Right forelimb (tissue), 1 donor: Measurements from ENCODE around the gene DAPK2.
"Not testable (repeated sequence)": the region's sequence is repeated elsewhere in the genome, so short reads cannot be mapped to it uniquely, and the experiment has no call there.

Source experiments
- DNase-seq: peaks from one replicate; pipeline ENCODE4 v3.0.0-alpha.2; 2018

The DAPK2 gene

DNA sequence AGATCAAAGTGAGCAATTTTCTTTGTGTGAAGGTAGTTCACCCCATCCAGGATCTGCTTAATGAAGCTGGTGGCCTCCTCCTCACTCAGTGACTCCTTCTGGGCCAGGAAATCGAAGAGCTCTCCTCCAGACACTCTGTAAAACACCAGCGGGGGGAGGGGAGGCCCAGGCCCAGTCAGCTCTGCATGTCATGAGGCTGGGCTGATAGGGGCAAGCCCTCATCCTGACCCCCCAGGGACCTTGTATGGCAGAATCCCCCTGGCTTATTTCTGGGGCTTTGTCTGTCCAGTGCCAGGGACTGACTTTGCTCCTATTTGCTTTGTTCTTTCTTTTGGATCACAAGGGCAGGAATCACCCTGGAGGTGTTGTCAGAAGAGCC lies 74.9 kb downstream of the DAPK2 start:
- DNase-seq: no peak

DNA sequence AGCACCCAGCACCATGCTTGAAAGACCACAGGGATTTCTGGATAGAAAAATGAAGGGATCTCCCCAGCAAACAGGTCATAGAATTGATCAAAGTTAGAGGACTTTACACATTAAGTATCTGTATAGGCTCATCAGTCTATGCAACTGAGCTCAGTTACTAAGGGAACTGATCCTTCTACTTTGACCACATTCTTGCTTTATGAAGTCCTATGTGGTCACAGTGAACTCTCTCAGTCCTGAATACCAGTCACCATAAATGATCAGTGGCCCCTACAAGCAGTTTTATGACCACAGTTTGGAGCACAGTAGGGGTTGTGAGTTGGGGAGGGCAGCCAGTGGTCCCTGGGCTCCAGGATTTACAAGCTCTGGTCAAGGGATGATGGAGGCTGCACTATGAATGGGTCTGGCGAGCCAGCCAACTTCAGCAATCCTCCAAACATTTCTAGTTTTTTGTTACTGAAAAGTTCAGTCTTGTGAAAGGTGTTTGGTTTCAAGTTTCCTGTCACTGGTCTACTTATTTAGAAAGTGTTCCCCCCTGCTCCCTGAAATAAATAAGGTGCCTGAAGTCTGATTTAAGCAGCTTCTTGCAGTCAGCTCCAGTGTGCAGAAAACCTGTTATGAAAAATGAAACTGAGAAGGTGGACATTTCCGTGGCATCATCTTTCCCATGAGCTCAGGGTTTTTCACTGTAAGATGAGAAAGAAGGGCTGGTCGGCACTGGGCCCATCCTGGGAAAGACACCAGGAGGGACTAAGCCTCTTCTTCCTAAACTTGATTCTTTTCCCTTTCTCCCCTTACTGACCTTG lies 75.5 kb downstream of the DAPK2 start:
- DNase-seq: no peak

DNA sequence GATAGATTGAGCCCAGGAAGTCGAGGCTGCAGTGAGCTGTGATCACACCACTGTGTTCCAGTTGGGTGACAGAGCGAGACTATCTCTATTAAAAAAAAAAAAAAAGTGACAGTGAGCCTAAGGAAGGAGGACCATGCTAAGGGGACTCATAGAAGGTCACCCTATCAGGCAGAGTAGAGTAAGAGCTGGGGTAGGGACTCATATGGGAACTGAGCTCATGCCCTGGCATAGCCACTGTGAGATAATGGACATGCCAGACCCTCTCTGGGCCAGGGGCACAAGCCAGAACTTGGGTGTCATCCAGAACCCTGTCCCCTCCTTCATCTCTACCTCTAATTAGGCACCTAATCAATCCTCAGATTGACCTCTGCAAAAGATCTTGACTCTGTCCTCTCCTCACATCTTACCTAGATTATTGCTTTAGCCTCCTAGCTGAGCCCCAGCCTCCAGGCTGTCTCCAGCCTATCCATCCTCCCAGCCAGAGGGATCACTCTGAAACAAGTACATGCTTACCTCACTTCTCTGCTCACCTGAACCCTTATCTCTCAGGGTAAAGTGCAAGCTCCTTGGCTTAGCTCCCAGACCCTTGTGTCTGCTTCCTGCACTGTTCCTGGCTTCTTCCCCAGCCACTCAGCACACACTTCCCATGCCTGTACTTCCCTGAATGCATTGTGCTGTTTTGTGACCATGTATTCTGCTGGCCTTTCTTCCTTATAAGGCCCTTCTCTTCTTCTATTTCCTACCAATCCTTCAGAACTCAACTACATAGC lies 76.4 kb downstream of the DAPK2 start:
- no peak for DNase-seq

DNA sequence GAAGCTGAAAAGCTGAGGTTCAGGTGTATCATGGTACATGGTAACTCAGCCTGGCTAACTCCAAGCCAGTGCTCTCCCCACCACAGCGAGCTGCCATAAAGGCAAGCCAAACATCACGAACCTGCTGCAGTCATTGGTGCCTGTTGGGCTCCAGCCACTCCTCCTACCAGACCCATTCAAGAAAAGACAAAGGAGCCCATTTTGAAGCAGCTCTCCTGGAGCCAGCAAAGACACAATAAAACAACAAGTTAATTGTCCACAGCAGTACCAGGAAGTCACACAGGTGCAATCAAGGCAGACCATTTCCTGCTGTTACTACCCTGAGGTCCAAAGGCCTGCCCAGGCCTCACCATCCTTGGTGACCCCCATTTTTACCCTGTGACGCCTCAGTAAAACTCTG lies 77.6 kb downstream of the DAPK2 start:
- DNase-seq: no peak

DNA sequence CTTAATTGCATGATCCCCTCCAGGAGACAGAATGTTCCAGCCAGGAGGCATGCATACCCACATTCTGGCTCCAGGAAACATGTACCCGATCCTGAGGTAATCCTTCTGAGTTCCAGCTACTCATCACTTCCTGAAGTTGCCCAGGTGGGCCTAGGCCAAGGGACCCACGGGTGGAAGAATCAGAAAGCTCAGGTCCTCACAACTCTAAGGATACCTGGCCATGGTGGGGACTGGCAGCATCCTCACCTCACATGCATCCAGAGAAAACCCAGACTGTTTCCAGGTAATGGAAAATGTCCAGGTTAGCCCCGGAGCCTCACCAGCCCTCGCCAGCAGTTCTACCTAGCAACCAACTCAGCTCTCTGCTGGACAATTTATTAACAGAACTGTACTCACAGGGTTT lies 78.2 kb downstream of the DAPK2 start:
- DNase-seq: no peak

DNA sequence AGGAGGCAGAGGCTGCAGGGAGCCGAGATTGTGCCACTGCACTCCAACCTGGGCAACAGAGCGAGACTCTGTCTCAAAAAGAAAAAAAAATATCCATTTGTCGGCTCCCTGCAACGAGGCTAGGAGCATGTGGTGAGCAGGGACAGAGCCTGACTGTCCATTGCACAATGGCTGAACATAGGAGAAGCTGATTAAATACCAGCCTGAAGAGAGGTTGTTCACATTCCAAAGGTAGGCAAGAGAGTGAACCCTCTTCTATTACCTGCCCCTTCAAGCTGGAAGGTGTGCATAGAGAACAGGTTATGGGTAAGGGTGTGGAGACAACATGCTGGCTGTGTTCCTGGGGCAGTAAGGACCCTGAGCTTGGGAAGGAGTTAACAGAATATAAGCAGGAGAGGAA lies 78.7 kb downstream of the DAPK2 start:
- no peak for DNase-seq

DNA sequence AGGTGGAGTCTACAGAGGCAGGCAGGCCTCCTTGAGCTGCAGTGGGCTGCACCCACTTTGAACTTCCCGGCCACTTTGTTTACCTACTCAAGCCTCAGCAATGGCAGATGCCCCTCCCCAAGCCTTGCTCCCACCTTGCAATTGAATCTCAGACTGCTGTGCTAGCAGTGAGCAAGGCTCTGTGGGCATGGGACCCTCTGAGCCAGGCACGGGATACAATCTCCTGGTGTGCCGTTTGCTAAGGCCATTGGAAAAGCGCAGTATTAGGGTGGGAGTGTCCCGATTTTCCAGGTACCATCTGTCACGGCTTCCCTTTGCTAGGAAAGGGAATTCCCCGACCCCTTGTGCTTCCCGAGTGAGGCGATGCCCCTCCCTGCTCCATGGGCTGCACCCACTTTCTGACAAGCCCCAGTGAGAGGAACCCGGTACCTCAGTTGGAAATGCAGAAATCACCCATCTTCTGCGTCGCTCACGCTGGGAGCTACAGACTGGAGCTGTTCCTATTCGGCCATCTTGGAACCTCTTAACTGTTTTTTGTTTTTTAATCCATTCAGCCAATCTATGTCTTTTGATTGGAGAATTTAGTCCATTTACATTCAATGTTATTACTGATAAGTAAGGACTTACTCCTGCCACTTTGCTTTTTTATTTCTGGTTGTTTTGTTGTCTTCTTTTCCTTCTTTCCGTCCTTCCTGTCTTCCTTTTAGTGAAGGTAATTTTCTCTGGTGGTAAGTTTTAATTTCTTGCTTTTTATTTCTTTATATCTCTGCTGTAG lies 83.2 kb downstream of the DAPK2 start:
- DNase-seq: not testable (repeated sequence)

DNA sequence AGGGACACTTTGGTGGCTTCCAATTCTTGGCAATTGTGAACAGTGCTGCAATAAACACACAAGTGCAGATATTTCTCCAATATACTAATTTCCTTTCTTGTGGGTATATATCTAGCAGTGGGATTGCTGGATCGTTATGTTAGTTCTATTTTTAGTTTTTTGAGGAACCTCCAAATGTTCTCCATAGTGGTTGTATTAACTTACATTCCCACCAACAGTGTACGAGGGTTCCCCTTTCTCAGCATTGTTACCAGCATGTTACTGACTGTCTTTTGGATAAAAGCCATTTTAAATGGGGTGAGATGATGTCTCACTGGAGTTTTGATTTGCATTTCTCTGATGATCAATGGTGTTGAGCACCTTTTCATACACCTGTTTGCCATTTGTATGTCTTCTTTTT lies 92.8 kb downstream of the DAPK2 start:
- no peak for DNase-seq

DNA sequence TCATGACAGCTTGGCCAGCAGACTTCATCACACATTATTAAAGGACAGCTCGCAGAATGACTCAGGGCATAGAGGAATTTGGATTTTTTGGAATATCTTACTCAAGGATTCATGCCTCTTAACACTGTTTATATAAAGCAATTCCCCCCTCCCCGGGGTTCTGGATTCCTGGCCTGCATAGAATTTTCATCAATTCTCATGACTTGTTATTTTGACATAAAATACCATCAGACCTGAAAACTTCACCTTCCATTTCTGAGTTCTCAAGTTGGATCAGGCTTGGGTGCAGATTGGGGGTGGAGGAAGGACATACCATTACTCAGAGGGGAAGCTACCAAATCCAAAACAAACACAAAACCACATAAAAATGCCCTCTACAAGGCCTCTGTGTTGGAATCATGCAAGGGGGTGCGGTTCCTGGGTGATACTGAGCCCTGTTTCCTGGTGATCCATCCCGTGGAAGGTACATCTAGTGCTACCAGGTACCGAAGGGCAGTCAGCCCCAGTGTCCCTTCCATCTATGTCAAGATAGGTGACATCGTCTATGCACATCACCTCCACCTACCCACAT lies 95.3 kb downstream of the DAPK2 start:
- no peak for DNase-seq

DNA sequence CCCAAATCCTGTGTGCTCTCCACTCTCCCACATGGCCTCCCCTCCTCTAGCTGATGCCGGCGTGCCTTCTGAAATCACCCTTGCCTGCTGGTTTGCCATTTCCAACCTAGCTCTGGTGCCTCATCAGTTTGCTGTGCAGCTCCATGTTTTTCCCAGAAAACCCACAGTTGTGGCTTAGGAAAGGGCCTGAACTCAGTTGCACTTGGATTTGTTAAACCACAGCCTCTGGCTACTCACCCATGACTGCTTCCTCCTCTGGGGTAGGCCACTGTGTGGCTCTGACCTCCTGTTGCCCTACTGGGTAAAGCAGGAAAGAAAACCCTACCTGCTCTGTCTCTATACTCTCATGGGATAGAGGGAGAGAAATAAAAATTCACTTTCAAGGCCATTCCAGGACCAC lies 97.3 kb downstream of the DAPK2 start:
- no peak for DNase-seq

DNA sequence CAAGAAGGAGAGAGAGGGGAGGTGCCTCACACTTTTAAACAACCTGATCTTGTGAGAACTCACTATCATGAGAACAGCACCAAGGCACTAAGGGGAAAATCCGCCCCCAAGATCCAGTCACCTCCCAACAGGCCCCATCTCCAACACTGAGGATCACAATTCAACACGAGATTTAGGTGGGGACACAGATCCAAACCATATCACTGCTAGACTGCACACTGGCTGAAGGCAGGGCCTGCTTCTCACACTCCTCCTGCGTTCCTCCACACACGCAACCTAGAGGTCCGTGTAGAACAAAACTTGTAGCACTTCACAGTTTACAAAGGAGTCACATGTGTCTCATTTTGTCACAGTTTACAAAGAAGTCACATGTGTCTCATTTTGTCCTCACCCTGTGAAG lies 97.8 kb downstream of the DAPK2 start:
- no peak for DNase-seq

DNA sequence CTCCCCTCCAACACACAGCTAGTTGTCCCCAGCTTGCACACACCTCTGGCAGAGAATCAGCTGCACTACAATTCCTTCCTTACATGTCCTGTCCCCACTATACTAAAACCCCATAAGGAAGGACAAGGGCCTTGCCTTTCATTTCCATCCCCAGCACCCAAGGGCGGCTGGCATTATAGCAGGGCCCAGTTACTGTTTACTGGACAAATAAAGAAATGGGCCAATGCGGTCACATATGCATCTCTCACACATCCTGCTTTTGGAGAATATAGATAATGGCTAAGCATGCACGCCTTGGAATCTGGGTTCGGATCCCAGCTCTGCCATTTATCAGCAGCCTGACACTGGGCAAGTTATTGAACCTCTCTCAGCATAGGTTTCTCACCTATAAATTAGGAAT lies 99.1 kb downstream of the DAPK2 start:
- no peak for DNase-seq

DNA sequence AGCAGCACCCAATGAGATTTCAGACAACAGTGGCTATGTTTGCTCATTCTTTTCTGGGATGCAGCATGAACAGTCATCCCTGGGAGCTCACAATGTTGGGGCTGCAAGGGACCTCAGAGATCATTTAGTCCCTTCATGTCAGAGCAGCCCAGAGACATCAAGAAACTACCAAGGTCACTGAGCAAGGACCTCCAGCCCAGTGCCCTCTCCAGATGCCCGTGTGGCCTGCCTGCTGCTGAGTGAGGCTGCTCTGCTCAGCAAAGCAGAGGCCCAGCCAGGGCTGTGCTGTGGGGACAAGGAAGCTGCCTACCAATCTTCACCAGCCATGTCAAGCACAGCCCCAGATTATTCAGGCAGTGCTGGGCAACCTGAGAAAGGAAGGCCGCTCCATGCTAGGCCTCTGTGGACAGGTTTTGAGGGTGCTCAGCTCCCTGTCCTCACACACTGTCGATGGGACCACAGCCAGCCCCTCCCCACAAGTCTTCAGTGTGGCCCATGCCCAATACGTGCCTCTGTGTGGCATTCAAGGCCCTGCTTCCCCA lies 99.7 kb downstream of the DAPK2 start:
- DNase-seq: no peak

DNA sequence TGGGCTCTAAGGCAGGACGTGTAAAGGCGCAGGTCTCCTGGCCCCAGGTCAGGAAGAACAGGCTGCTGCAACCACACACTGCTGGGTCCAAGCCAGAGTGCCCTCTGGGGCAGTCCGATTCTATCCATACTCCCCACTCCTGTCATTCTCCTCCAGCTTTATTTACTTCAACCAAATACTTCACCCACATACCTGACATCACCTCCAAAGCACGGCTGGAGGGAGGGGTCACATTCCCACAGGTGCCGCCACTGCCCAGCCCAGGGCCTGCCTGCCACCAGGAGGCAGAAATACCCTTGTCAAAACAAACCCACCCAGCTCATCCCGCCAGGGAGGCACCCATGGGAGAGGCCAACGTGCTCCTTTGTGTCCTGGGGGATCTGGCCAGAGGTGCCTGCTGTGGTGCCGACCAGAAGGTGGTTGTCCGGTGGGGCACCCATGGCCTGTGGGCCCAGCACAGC lies 100.4 kb downstream of the DAPK2 start:
- DNase-seq: no peak

DNA sequence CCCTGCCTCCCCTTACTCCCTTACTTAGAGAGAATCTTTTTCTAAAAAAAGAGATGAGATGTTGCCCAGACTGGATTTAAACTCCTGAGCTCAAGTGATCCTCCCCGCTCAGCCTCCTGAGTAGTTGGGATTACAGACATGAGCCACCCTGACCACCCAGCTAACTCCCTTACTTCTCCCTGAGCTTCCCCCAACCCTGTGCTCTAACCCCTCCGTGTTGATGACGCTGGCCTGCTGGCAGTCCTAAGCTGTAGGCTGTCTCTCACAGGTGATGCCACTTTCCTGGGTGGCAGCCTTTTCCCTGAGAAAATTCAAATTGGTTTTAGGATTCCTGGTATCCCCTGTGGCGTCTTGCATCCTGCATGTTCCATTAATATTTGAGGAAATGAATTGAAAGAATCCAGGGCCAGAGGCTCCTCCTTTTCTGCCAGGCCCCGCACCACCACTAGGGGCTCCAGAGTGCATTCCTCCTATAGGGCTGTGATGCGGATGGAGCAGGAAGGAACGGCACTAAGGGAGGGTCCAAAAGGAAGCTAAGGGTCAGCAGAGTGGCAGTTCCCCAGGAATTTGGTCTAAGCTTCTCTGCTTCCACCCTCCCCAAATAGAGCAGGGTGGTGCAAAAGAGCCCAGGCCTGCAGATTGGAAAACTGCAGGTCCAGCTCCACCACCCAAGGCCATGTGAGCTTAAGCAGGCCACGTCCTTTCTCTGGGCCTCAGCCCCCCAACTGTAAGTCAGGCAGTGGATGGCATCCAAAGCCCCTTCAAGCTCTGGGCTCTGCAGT lies 101.1 kb downstream of the DAPK2 start:
- peak; percentile 77 for DNase-seq

DNA sequence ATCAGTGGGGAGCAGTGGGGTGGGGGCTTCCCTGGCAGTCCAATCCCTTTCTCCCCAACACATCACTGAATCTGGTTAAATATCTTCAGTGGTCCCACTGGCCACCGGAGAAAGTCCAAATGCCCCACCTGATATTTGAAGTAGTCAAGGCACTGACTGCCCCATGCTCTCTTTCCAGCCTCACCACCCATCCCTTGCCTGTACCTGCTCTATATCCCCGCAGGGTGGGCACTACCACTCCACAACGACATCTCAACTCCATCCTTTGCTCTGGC lies 101.7 kb downstream of the DAPK2 start:
- no peak for DNase-seq

DNA sequence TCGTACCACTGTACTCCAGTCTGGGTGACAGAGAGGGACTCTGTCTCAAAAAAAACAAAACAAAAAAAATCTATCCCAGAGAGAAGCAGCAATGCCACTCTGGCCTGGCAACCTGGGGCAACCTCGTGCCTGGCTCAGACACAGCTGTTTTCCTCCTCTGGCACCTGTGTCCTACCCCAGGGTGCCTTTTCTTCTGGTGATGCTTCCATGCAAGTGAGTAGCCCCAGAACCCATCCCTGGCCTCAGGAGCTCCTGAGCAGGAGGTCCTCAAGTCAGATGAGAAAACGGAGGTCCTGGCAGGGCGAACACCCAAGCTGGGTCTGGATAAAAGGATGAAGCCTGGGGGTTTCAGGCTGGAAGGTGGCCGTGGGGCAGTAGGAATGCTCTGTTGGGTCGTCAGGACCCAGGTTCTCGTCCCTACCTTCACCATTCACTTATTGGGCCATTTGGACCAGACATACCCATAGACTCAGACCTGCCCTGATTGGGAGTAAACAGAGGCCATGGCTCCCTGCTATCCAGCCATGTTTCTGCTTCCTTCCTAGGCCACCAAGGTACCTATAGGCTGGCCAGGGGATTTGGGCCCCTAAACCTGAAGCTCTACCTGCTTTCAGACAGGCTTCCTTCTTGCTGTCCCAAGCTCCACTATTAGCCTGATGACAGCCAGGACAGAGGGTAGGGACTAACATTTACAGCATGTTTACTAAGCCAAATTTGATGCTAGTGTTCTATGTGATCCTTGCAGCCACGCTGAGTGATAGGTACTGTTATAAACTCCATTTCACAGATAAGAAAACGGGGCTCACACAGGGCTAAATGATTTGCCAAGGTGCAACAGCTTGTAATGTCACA lies 102.2 kb downstream of the DAPK2 start:
- no peak for DNase-seq

DNA sequence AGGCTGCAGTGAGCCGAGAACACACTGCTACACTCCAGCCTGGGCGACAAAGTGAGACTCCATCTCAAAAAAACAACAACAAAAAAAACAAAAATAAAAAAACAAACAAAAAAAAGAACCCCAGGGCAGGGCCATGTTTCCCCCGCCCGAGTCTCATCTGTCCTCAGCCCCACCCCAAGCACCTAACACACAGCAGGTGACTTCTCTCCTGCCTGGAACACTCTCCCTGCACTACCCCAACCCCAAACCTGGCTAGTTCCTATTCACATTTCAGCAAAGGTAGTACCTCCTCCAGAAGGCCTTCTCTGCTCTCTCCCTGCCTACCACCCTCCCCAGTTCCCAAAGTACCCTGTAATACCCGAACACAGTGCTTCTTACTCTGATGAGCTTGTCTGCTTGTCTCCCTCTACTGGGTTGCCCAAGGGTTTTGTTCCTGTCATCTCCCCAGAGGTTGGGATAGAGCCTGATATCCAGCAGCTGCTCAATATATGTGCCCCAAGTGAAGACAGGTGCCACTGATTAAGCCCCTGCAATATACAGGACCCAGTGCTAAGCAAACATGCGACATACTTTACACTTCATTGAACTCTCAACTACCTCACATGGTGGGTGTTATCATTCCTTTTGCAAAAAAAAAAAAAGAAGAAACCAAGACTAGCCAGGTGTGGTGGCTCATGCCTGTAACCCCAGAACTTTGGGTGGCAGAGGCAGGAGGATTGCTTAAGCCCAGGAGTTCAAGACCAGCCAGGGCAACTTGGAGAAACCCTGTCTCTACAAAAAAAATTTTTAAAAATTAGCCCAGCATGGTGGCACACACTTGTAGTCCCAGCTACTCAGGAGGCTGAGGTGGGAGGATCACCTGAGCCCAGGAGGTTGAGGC lies 103.6 kb downstream of the DAPK2 start:
- no peak for DNase-seq

DNA sequence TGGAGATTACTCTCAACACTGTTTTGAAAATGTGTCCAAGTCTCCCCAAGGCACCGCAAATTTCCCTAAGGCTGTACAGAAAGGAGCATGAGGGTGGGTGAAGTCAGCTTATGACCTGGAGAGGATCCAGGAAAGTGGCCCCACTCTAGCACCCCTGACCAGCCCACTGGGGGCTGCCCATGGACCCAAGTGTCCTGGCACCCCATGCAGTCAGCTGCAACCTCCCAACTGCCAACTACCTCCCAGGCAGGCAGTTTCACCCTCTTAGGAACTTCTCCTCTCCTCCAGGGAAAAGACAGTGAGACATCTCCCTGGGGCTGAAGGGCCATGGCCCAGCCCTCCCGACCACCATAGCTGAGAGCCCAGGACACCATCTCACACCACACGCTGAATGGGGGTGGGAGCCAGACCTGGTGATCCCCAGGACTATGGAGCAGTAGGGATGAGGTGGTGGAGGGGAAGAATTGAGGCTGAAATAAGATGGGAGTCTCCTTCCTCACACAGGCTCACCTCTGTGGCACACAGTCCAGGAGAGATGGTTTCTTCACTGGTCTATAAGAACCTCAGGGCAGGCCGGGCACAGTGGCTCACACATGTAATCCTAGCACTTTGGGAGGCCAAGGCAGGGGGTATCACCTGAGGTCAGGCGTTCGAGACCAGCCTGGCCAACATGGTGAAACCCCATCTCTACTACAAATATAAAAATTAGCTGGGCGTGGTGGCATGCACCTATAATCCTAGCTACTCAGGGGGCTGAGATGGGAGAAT lies 104.4 kb downstream of the DAPK2 start:
- no peak for DNase-seq
